Ascending aorta (tissue), 2 donors: ENCODE results near the gene NLRC3. TPM values are rescaled to one million over a fixed set of nuclear protein-coding genes. Genes with fewer than 3 reads are reported as not detected.
A peak's percentile ranks its signal among the peaks of the same experiment; 100 is the strongest.

Experiments used
- DNase-seq, 2 donors: peaks; one replicate each; pipeline ENCODE4 v3.0.0-alpha.2; 2019; ENCODE audit warnings: low spot score in 2 of 2
- H3K27ac ChIP-seq, 2 donors: fragments of 200-600 bp; sonication (generic); one replicate each; pipeline ENCODE4 v1.5.1; 2016 to 2017; ENCODE audit warnings: mild to moderate bottlenecking in 1 of 2
- H3K27me3 ChIP-seq: fragments of 200-600 bp; sonication (generic); one replicate; pipeline ENCODE4 v1.5.1; 2017
- H3K36me3 ChIP-seq, 2 donors: fragments of 200-600 bp; sonication (generic); one replicate each; pipeline ENCODE4 v1.5.1; 2016
- H3K4me1 ChIP-seq, 2 donors: fragments of 200-600 bp; sonication (generic); one replicate each; pipeline ENCODE4 v1.5.1; 2016 to 2017; ENCODE audit warnings: mild to moderate bottlenecking in 1 of 2
- H3K4me3 ChIP-seq, 2 donors: fragments of 200-600 bp; sonication (generic); one replicate each; pipeline ENCODE4 v1.5.1; 2016 to 2017; ENCODE audit warnings: mild to moderate bottlenecking in 1 of 2
- H3K9me3 ChIP-seq, 2 donors: fragments of 200-600 bp; sonication (generic); one replicate each; pipeline ENCODE4 v1.5.1; 2016
- intact Hi-C: fragments of 100-400 bp; cut with DNase I; formaldehyde crosslinking; loops from one replicate; pipeline ENCODE4 v1.15.1; 2023
- total RNA-seq: library from RNA; depleted of rRNA; stranded (reverse); fragments of >200 nt; gene quantifications from one replicate; pipeline ENCODE4 v1.1.0, GENCODE V29; 2016
- TF ChIP-seq, protein P1 (sequence below), 3 experiments: fragments of 200-600 bp in 2 of 3; fragments of 450-650 bp in 1 of 3; sonication (generic) in 2 of 3; IDR thresholded peaks; one replicate each; pipeline ENCODE4 v1.5.1; 2016 to 2019; ENCODE audit warnings: antibody characterized with exemption in 3 of 3, mild to moderate bottlenecking in 1 of 3, moderate library complexity in 1 of 3

NLRC3 gene, protein sequence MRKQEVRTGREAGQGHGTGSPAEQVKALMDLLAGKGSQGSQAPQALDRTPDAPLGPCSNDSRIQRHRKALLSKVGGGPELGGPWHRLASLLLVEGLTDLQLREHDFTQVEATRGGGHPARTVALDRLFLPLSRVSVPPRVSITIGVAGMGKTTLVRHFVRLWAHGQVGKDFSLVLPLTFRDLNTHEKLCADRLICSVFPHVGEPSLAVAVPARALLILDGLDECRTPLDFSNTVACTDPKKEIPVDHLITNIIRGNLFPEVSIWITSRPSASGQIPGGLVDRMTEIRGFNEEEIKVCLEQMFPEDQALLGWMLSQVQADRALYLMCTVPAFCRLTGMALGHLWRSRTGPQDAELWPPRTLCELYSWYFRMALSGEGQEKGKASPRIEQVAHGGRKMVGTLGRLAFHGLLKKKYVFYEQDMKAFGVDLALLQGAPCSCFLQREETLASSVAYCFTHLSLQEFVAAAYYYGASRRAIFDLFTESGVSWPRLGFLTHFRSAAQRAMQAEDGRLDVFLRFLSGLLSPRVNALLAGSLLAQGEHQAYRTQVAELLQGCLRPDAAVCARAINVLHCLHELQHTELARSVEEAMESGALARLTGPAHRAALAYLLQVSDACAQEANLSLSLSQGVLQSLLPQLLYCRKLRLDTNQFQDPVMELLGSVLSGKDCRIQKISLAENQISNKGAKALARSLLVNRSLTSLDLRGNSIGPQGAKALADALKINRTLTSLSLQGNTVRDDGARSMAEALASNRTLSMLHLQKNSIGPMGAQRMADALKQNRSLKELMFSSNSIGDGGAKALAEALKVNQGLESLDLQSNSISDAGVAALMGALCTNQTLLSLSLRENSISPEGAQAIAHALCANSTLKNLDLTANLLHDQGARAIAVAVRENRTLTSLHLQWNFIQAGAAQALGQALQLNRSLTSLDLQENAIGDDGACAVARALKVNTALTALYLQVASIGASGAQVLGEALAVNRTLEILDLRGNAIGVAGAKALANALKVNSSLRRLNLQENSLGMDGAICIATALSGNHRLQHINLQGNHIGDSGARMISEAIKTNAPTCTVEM
- 2.1 TPM for total RNA-seq

DNA sequence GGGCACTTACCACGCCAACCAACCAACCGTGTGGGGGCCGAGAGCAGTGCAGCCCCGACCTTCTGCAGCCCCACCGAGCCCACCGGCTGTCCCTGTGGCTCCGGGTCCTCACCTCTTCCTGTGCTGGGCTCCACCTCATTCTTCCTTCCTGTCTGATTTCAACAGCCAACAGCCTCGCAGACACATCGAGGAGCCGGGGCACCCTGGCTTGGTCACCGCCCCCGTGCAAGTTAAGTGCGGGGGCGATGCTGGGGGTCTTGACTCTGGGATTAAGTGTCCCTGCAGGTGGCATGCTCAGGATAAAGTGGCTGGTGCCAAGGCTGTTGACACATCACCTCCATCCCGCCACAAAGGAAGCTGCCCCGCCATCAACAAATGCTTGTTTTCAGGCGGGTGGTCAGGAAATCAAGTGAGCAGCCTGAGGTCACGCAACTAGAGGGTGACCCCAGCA, at the start of gene NLRC3:
Gene NLRC3, minus strand, starts transcription at position 102 of the 451 bp plus-strand sequence. CDS start 12,367 bp downstream, outside the sequence.
- peak within 1 kb of the TSS in 1 of 2 donors; percentile 15 for H3K4me3 ChIP-seq
- no peak for DNase-seq
- intact Hi-C loops: no loop called here
- no peak within 1 kb of the TSS for H3K27ac ChIP-seq
- TF ChIP-seq, protein P1, sequence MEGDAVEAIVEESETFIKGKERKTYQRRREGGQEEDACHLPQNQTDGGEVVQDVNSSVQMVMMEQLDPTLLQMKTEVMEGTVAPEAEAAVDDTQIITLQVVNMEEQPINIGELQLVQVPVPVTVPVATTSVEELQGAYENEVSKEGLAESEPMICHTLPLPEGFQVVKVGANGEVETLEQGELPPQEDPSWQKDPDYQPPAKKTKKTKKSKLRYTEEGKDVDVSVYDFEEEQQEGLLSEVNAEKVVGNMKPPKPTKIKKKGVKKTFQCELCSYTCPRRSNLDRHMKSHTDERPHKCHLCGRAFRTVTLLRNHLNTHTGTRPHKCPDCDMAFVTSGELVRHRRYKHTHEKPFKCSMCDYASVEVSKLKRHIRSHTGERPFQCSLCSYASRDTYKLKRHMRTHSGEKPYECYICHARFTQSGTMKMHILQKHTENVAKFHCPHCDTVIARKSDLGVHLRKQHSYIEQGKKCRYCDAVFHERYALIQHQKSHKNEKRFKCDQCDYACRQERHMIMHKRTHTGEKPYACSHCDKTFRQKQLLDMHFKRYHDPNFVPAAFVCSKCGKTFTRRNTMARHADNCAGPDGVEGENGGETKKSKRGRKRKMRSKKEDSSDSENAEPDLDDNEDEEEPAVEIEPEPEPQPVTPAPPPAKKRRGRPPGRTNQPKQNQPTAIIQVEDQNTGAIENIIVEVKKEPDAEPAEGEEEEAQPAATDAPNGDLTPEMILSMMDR (IDR thresholded peaks at IDR 0.05): no peak
- H3K9me3 ChIP-seq: no peaks in the 10 kb centered on the region
- peaks cover 5 to 10% of the 10 kb centered on the region in 2 donors for H3K36me3 ChIP-seq
- H3K4me1 ChIP-seq: no peaks in the 10 kb centered on the region
- no peaks in the 10 kb centered on the region for H3K27me3 ChIP-seq

DNA sequence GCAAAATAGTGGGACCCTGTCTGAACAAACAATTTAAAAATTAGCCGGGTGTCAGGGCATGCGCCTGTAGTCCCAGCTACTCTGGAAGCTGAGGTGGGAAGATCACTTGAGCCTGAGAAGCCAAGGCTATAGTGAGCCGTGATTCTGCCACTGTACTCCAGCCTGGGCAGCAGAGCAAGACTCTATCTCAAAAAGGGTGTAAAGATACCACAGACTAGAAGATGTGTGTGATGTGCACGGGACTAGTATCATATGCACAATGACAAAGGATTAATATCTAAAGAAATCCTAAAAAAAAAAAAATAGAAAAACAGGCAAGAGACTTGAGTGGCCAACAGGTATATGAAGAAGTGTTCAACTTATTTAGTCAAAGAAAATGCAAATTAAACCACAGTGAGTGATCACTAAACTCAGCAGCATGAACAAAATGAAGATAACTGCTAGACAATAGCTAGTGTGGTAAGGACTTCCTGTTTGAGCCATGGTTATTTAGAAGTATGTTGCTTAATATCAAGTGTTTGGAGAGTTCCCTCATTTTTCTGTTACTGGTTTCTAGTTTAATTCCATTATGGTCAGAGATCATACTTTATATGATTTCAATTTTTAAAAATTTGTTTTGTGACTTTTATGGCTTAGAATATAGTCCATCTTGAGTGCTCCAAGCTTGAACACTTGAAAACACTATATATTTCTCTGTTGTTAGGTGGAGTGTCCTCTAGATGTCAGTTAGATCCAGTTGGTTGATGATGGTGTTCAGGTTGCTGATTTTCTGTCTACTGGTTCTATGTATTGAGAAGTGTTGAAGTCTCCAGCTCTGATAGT, 48.9 kb upstream of the NLRC3 start:
- Histone ChIP-seq H3K4me3 (no peak overlapping the region), H3K27me3 (no peaks in the 10 kb centered on the region), H3K27ac (no peak overlapping the region), H3K4me1 (no peaks in the 10 kb centered on the region), H3K9me3 (no peaks in the 10 kb centered on the region), H3K36me3 (no peaks in the 10 kb centered on the region)
- no peak for DNase-seq
- intact Hi-C loops: no loop called here
- TF ChIP-seq, protein P1 (IDR thresholded peaks at IDR 0.05): no peak

DNA sequence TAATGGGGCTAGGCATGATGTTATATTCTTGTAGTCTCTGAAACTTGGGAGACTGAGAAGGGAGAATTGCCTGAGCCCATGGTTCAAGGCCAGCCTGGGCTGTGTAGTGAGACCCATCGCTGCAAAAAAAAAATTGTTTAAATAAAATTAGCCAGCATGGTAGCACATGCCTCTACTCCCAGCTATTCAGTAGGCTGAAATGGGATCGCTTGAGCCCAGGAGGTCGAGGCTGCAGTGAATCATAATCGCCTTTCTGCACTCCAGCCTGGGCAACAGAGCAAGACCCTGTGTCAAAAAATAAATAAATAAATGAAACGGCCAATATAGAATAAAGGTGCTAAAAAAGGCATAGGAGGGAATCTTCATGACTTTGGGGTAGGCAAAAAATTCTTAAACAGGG, 48.1 kb upstream of the NLRC3 start:
- Histone ChIP-seq H3K9me3 (no peaks in the 10 kb centered on the region), H3K27ac (no peak overlapping the region), H3K4me1 (no peaks in the 10 kb centered on the region), H3K36me3 (no peaks in the 10 kb centered on the region), H3K4me3 (no peak overlapping the region), H3K27me3 (no peaks in the 10 kb centered on the region)
- DNase-seq: peak in 1 of 2 donors; percentile 31
- intact Hi-C loops: no loop called here
- TF ChIP-seq, protein P1 (IDR thresholded peaks at IDR 0.05): no peak

DNA sequence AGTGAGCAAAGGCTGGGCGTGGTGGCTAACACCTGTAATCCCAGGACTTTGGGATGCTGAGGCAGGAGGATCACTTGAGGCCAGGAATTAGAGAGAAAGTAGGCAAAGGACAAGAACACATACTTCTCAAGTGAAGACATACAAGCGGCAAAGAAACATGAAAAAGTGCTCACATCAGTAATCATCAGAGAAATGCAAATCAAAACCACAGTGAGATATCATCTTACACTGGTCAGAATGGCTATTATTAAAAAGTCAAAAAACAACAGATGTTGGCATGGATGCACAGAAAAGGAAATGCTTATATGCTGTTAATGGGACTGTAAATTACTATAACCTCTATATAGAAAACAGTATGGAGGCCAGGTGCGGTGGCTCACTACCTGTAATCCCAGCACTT, 46.4 kb upstream of the NLRC3 start:
- Histone ChIP-seq H3K4me3 (no peak overlapping the region), H3K27me3 (no peaks in the 10 kb centered on the region), H3K9me3 (no peaks in the 10 kb centered on the region), H3K36me3 (no peaks in the 10 kb centered on the region), H3K4me1 (no peaks in the 10 kb centered on the region), H3K27ac (no peak overlapping the region)
- TF ChIP-seq, protein P1 (IDR thresholded peaks at IDR 0.05): no peak
- intact Hi-C loops: no loop called here
- no peak for DNase-seq

DNA sequence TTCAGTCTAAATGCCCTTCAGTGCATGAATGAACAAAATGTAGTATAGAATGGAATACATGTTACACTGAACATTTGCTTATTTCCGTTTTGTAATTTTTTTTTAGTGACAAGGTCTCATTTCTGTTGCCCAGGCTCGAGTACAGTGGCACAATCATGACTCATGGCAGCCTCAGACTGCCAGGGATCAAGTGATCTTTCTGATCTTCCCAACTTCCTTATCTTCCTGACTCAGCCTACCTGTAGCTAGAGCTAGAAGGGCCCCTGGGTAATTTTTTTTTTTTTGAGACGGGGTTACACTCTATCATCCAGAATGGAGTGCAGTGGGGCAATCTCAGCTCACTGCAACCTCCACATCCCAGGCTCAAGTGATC, 41.6 kb upstream of the NLRC3 start:
- intact Hi-C loops: loop anchor here (10.0 kb wide), 1 partner anchor 796 kb away; the partner anchor contains the start of gene CORO7
- TF ChIP-seq, protein P1 (IDR thresholded peaks at IDR 0.05): no peak

More for the DNA sequence above, 41.6 kb upstream of the NLRC3 start:
- Histone ChIP-seq H3K4me1 (no peaks in the 10 kb centered on the region), H3K4me3 (no peak overlapping the region), H3K27ac (no peak overlapping the region), H3K9me3 (no peaks in the 10 kb centered on the region), H3K27me3 (no peaks in the 10 kb centered on the region), H3K36me3 (no peaks in the 10 kb centered on the region)
- no peak for DNase-seq
